Activated T-helper 1 cell treated with Interleukin-2 at 50 U/mL for 16 hours (primary cell): ENCODE data around the gene TNPO3.
"Not testable (repeated sequence)": the region's sequence is repeated elsewhere in the genome, so short reads cannot be mapped to it uniquely, and the experiment has no call there.

Experiments
- DNase-seq: peaks from one replicate; pipeline ENCODE4 v3.0.0-alpha.2; 2020; ENCODE audit warnings: low read depth

TNPO3 gene

DNA sequence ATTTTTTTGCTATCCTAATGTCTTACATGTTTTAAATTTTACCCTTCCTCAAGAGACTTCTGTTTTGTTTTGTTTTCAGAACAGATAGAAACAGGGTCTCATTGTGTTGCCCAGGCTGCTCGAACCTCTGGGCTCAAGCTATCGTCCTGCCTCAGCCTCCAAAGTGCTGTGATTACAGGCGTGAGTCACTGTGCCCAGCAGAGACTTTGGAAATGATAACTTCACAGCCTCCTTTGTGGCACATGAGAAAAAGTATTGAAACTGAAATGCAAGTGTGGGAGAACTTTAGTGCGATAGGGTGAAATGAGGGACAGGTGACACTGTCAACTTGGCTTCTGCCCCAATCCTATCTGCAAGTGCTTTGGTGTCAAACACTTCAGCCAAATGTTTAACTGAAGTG lies 95.6 kb downstream of the TNPO3 start:
- no peak for DNase-seq

DNA sequence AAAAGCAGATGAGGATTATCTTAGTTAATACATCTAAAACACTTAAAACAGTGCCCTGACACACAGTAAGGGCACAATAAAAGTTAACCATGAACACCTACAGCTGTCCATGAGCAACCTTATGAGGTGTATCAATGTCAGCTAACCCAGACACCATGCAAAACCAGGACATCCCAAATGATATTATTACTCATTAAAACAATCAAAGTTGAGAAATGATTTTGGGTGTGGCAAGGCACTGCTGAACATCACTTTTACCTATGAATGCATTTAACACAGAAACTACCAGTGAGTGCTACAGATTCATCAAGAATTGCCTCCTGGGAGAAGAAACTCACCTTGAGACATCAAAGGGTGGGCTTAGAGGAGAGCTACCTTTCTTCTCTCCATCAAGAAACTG lies 98.9 kb downstream of the TNPO3 start:
- no peak for DNase-seq

DNA sequence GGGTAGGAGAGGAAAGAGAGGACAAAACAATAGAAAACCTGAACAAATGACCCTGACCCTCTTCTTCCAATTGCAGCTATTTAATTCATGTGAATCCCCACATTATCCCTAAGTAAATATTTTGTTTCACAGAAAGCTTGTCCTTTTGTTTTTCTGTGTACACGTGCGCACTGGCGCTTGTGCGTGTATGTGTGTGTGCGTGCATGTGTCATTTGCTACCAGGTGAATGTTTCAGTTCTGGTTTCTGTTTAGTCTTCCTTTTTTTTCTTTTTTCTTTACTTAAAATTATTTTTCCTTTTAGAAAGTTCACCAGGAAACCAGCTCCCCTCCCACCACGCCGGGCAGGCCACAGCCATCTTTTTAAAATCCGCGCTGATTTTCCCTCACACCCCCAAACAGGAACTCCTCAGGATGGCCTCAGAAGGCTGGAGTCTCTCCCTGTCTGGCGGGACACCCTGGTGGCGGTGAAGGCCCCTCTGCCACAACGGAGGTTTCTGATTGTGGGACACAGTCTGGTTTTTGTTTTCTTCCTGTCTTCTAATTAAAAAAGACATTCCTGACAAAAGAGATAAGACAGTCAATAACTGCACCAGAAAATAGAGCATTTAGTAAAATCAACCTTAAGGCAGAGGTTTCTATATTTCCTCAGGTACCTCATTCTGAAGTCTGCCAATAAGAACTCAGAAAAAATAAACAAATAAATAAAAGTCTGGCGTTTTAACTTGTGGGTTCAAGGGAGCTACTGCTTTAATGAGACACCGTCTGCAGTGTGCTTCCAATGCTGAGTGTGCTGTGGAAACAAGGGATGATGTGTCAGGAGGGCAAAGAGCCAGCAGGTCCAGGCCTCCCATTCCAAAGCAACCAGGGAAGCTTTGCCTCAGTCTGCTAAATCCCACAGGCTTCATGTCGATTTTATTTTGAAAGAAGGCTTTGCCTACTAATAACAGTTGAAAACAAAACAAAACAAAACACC lies 99.8 kb downstream of the TNPO3 start:
- DNase-seq = no peak

DNA sequence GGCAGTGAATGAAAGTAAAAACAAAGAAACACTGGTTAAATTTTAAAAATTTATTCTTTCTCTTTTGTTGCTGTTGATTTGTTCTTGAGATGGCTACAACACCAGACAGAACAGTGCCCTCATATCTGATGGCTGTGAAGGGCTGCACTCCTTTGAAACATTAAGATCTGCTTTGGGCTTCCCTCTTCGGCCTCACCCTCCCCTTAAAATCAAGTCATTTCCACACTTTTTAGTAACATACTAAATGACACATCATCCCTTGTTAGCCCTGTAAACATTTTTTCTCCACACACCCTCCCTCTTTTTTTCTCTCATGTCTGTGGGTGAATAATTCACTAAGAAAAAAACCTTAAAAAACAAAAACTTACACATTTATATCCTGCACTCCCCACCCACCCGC lies 100.8 kb downstream of the TNPO3 start:
- no peak for DNase-seq

DNA sequence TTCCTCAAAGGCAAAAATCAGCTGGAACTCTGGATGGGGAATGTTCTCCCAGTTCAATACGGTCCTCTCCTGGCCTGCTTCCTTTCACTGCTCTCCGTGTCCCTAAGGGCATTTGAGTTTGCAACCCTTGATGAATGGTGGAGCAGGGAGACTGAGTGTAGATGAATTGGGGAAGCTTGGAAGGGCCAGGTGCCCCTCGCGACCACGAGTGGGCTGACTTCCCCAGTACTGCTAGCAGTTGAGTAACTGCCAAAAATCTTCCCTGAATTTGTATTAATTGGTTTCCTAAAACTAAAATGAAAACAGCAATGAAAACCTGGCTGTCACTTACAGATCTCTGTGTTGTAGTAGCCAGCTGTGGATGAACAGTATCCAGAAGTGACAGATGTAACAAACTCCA lies 103.6 kb downstream of the TNPO3 start:
- no peak for DNase-seq

DNA sequence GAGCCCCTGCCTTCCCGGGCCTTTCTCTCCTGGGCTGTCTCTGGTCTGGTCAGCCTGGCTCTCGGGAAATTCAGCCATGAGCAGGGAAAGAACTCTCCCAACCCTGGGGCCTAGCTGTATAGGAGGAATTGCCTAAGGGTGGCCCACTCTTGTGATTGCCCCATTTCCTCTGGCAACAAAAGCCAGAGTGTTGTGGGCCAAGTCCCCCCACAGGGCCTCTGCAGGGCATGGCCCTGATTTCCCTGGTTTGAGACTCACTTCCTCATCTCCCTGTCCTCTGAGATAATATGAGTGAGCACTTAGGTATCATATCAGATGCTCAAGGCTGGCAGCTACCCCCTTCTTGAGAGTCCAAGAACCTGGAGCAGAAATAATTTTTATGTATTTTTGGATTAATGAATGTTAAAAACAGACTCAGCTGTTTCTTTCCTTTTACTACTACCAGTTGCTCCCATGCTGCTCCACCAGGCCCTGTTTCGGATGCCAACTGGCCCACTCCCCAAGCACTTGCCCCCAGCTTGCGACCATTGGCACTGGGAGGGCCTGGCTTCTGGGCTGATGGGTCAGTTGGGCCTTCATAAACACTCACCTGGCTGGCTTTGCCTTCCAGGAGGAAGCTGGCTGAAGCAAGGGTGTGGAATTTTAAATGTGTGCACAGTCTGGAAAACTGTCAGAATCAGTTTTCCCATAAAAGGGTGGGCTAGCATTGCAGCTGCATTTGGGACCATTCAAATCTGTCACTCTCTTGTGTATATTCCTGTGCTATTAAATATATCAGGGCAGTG lies 105.7 kb downstream of the TNPO3 start:
- no peak for DNase-seq

DNA sequence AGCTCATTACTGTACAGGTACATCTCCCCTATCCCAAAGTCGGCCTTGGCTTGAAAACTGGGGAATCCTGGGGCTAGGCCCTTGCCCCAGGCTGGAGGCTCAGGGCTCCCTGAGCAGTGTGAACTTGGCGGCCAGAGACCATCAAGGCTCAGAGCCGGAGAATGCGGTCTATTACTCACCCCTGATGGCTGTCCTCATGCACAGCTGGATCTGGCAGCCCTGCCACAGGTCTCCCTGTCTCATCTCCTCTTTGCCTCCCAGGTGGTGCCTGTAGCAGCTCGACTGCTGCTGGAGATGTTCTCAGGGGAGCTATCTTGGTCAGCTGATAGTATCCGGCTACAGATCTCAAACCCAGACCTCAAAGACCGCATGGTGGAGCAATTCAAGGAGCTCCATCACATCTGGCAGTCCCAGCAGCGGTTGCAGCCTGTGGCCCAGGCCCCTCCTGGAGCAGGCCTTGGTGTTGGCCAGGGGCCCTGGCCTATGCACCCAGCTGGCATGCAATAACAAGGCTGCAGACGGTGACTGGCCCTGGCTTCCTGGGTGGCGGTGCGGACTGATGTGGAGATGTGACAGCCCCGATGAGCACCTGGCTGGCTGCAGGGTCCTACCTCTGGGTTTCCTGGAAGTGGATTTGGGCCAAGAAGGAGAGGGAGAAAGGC lies 106.5 kb downstream of the TNPO3 start:
- no peak for DNase-seq

DNA sequence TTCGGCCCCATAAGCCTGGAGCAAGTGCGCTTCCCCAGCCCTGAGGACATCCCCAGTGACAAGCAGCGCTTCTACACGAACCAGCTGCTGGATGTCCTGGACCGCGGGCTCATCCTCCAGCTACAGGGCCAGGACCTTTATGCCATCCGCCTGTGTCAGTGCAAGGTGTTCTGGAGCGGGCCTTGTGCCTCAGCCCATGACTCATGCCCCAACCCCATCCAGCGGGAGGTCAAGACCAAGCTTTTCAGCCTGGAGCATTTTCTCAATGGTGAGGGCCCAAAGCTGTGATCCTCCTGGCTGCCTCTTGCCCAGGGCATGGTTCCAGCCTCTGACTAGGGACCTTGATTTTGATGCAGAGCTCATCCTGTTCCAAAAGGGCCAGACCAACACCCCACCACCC lies 107.1 kb downstream of the TNPO3 start:
- no peak for DNase-seq

DNA sequence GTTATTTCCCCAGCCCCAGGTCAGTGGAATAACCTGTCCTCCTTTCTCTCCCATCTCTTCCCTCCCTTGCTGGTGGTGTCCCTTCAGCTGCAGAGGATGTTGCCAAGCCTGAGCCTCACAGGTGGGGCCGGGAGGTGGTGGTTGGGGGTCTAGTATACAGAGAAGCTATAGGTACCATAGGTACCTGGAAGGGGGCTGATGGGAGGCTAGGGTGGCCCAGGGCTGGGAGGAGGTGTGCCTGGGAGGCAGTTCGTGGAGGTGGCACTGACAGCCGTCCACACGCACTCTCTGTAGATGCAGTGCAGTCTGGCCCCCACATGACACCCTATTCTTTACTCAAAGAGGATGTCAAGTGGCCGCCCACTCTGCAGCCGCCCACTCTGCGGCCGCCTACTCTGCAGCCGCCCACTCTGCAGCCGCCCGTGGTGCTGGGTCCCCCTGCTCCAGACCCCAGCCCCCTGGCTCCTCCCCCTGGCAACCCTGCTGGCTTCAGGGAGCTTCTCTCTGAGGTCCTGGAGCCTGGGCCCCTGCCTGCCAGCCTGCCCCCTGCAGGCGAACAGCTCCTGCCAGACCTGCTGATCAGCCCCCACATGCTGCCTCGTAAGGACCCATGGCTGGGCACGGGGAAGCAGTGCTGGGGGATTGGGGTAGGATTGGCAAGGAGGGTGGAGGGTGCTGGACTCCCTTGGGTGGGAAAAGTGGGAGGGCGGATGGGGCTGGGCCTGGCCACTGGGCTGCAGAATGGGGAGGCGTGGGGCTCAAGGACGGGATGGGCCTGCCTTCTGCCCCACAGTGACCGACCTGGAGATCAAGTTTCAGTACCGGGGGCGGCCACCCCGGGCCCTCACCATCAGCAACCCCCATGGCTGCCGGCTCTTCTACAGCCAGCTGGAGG lies 107.7 kb downstream of the TNPO3 start:
- no peak for DNase-seq

DNA sequence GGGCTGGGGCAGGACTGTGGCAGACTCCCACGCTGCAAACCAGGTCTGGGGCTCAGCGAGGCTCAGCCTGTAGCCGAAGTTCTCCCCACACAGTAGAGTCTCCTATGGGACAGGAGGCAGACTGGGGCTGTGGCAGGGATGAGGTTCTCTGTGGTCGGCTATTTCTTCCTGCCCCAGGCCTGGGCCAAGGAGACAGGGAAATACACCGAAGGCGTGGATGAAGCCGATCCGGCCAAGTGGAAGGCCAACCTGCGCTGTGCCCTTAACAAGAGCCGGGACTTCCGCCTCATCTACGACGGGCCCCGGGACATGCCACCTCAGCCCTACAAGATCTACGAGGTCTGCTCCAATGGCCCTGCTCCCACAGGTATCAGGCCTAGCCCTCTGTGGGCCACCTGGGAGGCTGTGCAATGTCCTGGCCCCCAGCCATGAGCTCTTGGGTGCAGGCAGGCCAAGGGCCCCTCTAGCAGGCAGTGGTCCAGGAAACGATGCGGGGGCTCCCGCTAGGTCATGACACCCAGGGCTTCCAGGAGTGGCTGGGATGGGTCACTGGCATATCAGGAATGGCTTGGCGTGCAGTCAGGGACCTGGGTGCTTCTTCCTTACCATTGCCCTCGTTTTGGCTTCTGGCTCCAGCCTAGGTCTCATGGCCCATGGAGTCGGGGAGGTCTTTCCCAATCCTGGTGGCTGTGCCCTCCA lies 109.1 kb downstream of the TNPO3 start:
- DNase-seq = no peak

DNA sequence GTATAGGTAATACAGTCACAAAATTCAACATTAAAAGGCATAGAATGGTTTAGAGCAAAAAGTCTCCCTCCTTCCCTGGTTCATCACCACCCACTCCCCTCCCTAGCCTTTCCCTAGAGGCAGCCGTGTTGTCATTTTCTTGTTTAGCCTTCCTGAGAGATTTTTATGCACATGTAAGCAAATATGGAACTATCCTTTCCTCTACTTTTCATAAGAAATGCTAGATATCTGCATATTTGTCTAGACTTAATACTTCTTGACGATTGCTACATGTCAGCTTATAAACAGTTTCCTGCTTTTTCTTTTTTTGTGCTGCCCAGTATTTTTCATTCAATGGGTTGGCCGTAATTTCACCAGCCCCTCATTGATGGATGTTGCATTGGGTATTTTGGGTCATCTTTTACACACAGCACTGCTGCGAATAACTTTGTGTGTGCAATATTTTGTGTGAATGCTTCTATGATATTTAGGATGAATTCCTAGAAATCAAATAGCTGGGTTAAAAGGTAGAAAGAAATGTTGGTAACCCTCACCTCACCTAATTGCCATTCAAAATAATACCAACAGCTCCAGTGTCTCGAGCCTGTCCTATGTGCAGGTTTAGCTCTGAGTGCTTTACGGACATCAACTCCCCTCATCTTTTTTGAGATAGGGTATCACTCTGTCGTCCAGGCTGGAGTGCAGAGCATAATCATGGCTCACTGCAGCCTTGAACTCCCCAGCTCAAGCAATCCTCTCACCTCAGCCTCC lies 110.2 kb downstream of the TNPO3 start:
- no peak for DNase-seq

DNA sequence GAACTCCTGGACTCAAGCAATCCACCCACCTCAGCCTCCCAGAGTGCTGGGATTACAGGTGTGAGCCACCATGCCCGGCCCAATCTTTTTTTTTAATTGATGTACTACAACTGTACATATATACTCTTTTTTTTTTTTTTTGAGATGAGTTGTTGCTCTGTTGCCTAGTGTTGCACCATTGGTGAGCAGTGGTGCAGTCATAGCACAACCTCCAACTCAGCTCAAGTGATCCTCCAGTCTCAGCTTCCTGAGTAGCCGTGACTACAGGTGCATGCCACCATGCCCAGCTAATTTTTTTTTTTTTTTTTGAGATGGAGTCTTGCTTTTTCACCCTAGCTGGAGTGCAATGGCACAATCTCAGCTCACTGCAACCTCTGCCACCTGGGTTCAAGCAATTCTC lies 111.7 kb downstream of the TNPO3 start:
- DNase-seq = not testable (repeated sequence)

DNA sequence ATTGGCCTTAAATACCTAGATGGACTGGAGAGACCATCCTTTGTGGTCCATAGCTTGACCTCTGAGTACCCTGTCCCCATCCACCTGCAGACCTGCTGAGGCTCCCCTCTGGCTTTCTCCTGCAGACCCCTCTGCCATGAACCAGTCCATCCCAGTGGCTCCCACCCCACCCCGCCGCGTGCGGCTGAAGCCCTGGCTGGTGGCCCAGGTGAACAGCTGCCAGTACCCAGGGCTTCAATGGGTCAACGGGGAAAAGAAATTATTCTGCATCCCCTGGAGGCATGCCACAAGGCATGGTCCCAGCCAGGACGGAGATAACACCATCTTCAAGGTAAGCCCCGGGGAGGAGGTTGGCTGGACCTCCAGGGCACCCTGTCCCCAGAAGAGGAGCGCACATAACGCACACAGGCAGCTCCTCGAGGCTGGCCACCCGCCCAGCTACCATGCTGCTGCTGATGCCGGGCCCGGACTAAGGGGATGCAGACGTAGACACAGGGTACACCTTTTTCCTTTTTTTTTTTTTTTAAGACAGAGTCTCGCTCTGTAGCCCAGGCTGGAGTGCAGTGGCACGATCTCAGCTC lies 112.9 kb downstream of the TNPO3 start:
- no peak for DNase-seq

DNA sequence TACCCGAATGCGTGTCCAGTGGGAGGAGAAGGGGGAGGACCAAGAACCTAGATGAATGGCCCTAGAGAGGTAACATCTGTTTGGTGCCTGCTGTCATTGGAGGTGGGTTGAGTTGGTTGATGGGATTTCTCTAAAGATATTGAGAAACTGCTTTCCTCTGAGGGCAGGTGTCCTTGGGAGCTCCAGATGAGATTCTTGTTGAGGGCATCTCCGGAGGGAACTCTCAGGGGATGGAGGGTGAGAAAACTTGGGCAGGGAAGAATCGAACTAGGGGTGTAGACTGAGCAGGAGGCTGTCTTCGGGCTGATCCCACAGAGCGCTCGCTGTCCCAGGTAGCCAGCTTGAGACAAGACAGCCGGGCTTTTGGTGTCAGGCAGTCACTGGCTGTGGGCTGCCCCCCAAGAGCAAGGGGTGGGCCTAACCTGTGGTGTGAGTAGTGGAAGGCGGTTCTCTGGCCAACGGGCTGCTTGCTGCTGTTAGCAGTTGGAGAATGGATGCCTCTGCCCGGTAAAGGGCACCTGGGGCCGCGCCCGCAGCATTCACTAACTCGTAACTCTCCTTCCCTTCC lies 113.5 kb downstream of the TNPO3 start:
- no peak for DNase-seq

DNA sequence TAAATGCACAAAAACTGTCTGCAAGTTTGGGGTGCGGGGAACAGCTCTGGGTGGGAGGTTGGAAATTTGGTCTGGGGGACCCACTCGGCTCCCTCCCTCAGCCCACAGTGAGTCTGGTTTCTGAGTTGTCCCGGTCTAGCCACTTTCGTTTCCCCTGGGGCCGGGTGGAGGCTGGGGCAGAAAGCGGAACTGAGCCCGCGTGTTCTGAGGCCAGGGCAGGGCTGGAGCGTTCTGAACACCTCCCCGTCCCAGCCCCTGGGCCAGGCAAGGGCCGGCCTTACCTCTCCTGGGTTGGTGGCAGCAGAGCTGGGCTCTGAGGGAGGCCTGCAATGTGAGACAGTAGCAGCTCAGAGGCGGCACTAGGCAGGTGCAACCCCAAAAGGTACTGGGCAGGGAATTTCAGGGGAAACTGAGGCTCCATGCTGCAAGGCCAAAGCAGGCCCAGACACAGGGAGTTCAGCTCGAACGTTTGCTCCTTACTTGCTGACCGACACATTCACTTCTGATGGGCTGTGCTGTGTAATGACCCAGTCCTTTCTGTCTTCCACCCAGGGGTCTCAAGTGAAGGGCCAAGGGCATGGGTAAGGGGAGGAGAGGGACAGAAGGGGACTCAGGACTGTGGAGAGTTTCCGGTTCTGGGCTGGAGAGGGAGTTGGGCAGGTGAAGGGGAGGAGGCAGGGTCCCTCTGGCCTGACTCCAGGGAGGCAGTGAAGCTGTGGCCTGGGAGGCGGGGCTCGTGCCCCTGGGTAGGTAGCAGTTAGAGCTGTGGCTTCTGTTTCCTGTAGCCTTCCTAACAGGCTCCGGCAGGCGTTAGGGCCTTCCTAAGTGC lies 114.2 kb downstream of the TNPO3 start:
- no peak for DNase-seq

DNA sequence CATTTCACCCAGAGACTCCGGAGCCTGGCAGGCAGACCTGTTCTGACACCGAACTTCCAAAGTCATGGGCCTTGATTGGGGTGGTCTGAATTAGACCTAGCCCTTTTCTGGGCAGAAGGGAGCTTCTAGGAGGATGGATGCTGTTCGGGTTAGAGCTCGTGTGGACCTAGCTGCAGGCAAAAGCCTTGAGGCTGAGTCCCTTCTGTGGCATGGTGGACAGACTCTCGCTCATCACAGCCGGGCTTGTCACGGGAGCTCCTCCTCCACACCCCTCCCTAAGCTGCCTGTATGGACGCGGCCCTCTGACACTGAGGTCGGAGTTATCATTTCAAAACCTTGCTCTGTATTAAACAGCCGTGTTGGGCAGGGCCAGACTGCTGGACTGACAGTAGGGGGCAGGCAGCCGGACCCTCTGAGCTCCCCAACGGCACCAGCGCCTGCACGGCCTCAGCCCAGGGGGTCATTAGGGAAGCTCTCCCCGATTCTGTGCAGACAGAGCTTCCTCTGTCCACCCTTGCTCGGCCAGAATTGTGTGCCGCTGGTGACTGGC lies 115.0 kb downstream of the TNPO3 start:
- no peak for DNase-seq

DNA sequence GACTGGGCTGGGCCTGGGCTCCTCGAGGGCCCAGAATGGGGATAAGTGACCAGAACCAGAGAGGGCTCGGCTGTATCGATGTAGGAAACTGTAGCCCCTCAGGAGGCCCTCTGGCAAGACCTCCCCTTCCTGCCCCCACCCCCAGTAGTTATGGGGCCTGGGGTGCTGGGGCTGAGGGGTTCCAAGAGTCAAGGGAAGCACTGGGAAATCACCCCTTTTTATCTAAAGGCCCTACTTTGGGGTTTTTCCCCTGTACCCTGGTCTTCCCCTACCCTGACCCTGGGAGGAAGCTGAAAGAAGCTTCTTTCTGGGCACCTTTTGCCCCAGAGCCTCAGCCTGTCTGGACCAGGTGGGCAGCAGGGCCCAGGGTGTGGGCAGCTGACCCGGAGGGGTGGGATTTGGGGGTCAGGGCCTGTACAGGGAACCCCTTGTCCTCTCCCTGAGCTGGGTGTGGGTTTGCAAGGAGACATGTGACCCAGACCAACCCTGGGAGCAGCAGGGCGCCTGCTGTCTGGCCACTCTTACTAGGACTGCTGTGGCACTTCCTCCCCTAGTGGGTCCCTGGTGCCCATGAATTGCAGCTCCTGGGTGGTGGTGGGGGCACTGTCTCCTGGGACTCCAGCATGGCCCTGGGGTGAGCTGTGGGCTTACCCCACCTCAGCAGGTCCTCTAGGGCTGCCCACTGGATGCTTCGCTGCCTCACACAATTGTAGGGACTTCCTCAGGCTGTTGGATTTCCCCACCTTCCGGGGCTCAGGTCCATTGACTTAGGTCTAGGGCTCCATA lies 115.6 kb downstream of the TNPO3 start:
- no peak for DNase-seq
